Measurements from ENCODE around the gene KIF4A.
"Not testable (repeated sequence)": the region's sequence is repeated elsewhere in the genome, so short reads cannot be mapped to it uniquely, and the experiment has no call there.

Gene KIF4A

DNA sequence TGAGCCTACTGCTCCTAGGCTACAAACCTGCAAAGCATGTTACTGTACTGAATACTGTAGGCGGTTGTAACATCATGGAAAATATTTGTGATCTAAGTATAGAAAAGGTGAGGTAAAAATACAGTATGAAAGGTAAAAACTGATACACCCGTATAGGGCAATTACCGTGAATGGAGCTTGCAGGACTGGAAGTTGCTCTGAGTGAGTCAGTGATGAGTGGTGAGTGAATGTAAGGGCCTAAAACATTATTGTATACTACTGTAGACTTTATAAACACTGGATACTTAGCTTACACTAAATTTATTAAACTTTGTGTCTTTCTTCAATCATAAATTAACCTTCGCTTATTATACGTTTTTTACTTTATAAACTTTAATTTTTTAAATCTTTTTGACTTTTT lies 3.7 kb downstream of the KIF4A start:
- no peak for DNase-seq

DNA sequence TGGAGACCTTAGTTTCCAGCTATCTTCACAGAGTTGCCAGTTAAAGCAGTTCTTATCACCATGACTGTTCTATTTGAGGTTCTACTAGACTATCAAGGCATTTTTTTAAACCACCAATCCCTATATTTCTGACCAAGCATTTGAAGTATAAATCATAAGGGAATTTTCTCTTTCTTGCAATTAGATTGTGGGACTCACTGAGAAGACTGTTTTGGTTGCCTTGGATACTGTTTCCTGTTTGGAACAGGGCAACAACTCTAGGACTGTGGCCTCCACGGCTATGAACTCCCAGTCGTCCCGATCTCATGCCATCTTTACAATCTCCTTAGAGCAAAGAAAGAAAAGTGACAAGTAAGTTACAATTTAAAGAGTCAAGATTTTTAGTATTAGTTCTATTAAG lies 11.8 kb downstream of the KIF4A start:
- DNase-seq: no peak

DNA sequence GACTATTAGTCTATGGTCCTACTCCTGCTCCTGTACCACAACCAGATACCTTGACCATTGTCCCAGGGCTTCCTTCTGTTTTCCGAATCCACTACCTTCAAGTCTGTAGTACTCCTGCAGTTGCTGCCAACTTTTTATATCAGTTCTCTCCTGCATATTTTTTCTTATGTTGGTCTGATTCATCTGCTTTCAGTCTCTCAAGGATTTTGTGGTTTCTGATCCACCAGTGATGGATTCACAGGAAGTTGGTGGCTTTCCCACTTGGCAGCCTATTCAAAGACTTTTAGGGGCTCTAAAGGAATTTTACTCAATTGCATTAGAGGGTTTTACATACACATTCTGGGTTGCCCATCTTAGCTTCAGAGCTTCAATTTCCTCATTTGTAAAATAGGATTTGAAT lies 23.6 kb downstream of the KIF4A start:
- DNase-seq: no peak

DNA sequence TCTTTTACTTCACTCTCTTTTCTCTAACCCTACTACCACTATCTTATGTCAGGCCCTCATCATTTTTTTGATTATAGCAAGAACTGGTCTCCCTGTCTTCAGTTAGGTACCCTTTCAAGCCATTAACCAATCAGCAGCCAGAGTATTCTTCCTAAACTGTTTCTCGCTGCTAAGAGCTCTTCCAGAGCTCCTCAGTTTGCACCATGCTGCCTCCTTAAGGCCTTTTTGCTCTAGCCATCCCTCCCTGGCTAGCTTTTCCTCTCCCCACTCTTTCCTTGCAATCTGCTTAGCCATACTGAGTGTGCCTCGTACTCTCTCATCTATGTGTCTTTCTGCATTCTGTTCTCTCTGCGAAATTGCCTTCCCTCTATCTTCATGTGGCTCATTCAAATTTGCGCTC lies 32.9 kb downstream of the KIF4A start:
- no peak for DNase-seq

DNA sequence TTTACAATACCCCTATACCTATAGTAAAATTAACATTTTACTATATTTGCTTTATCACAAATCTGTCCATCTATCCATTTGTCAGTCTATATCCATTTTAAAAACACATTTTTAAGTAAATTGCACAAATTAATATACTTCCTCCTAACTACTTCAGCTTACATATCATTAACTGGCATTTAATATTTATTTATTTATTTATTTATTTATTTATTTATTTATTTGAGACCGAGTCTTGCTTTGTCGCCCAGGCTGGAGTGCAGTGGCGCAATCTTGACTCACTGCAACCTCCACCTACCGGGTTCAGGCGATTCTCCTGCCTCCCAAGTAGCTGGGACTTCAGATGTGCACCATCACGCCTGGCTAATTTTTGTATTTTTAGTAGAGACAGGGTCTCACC lies 33.7 kb downstream of the KIF4A start:
- not testable (repeated sequence) for DNase-seq

DNA sequence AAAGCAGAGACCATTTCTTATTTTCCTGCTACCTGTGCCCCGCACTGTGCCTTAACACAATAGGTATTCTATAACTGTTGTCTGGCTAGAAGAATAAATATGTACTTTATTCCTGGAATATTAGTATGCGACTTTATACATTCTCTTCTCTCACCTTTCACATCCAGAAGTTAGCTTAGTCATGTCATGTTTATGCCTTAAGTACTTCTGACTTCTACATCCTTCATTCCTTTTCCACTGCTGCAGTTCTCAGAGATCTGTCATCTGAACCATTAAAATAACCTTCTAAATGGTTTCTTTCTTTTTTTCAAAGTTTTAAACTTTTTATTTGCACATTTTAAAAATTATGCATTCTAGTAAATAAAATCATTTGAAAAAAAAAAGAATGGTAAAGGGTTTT lies 34.4 kb downstream of the KIF4A start:
- no peak for DNase-seq

DNA sequence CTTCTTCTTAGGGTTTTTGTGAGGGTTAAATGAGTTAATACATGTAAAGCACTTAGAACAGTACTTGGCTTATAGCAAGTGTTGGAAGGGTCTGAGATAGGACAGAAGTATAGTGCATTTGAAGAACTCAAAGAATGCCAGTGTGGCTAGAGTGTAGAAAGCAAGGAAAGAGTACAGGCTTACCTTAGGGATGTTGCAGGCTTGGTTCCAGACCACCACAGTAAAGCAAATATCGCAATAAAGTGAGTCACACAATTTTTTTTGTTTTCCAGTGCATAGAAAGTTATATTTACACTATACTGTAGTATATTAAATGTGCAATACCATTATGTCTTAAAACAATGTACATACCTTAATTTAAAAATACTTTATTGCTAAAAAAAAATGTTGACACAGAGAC lies 41.3 kb downstream of the KIF4A start:
- no peak for DNase-seq

DNA sequence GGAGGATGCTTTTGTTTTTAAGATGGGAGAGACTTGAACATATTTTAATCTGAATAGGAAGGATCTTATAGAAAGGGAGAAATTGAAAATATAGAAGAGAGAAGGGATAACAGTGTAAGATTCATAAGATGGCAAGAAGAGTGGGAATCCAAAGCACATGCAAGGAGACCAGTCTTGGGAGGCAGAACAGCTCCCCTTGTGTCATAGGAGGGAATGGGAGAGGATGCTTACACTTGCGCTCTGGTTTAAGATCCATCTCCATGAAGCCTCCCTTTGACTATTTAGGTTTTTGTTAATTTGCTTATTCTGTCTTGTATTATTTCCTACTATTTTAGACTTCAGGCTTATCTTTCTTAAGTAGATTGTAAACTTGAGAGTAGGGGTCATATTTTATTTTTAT lies 42.7 kb downstream of the KIF4A start:
- DNase-seq: no peak

DNA sequence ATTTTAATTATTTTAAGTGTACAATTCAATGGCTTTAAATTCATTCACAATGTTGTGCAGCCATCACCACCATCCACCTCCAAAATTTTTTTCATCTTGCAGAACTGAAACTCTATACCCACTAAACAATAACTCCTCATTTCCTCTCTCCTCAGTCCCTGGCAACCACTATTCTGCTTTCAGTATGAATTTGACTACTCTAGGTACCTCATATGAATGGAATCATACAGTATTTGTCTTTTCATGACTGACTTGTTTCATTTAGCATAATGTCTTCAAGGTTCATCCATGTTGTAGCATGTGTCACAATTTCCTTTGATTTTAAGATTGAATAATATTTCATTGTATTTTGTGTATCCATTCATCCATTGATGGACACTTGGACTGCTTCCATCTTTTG lies 46.9 kb downstream of the KIF4A start:
- DNase-seq: no peak

DNA sequence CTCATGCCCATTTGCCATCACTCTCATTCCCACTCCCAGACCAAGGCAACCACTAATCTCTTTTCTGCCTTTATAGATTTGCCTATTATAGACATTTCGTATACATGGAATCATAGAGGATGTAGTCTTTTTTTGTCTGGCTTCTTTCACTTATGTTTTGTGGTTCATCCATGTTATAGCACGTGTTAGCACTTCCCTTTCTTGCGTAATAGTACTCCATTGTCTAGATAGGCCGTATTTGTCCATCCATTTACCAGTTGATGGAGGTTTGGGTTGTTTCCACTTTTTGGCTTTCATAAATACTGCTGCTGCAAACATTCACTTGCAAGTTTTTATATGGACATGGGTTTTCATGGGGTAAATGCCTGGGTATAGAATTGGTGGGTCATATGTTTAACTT lies 48.4 kb downstream of the KIF4A start:
- no peak for DNase-seq

DNA sequence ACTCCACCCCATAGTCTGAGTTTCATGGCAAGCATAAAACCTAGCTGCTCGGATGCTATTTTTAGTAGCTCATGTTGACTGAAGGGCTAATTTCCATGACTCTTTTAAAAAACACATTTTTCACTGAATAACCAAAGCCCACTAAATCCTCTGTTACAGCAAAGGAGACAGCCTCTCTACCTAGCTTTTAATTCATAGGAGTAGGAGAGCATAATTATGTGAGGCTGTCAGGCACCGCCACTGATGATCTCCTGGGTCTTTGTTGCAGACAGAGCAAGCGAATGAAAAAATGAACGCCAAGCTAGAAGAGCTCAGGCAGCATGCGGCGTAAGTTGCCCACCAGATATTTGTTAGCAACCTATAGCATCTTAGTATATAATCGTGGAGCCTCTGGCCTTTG lies 53.5 kb downstream of the KIF4A start:
- no peak for DNase-seq

DNA sequence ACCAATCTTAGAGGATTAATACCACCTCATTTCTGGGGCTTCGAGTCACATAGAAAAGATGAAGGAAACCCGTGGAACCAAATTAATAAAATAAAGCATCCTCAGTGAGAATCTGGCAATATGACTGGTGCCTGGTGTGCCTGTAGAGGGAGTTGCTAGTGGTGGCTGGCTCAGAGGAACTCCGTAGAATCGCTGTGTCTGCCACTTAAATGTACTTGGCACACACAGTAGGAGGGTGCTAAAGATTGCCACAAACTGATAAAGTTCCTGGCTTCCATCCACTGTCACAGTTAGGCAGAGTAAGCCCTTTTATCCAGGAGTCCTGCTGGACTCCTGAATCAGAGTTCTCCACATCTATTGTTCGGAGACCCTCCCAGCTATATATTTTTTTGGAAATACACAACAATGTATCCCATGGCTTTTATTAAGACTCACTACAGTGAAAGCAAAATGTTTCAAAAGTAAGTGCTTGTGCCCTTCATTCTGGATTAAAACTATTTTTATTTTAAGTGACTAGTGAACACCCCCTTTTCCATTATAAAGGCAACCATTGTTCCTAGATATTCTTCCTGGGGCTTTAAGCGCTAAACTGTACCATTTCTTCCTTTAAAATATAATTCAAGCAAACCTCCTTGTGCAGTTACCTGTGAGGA lies 56.6 kb downstream of the KIF4A start:
- no peak for DNase-seq

DNA sequence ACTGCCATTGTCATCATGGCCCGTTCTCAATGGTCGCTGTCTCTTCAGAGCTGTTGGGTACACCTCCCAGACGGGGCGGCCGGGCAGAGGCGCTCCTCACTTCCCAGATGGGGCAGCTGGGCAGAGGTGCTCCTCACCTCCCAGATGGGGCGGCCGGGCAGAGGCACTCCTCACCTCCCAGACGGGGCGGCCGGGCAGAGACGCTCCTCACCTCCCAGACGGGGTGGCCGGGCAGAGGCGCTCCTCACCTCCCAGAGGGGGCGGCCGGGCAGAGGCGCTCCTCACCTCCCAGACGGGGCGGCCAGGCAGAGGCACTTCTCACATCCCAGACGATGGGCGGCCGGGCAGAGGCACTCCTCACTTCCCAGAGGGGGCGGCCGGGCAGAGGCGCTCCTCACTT lies 58.9 kb downstream of the KIF4A start:
- not testable (repeated sequence) for DNase-seq

DNA sequence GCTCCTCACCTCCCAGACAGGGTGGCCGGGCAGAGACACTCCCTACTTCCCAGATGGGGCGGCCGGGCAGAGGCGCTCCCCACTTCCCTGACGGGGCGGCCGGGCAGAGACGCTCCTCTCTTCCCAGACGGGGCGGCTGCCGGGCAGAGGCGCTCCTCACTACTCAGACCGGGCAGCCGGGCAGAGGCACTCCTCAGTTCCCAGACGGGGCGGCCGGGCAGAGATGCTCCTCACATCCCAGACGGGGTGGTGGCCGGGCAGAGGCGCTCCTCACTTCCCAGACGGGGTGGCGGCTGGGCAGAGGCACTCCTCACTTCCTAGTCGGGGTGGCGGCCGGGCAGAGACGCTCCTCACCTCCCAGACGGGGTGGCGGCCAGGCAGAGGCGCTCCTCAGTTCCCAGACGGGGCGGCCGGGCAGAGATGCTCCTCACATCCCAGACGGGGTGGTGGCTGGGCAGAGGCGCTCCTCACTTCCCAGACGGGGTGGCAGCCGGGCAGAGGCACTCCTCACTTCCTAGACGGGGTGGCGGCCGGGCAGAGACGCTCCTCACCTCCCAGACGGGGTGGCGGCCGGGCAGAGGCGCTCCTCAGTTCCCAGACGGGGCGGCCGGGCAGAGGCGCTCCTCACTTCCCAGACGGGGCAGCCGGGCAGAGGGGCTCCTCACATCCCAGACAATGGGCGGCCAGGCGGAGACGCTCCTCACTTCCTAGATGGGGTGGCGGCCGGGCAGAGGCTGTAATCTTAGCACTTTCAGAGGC lies 59.6 kb downstream of the KIF4A start:
- DNase-seq: not testable (repeated sequence)

DNA sequence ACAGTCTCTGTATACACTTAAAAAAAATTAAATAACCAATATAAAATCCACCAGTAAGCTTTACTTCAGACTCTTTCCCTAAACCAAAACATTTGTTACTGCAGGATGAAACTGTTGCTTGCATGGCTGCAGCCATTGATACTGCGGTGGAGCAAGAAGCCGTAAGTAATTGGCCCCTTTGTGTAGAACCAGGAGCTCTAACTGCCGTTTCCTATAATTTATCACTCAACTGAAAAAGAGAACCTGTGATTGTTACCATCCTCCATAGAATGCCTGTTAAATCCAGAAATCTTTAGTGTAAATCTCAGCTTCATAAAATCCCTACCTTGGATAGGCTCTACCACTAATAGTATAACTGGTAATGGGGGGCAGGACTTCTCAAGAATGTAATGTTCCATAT lies 62.6 kb downstream of the KIF4A start:
- no peak for DNase-seq

DNA sequence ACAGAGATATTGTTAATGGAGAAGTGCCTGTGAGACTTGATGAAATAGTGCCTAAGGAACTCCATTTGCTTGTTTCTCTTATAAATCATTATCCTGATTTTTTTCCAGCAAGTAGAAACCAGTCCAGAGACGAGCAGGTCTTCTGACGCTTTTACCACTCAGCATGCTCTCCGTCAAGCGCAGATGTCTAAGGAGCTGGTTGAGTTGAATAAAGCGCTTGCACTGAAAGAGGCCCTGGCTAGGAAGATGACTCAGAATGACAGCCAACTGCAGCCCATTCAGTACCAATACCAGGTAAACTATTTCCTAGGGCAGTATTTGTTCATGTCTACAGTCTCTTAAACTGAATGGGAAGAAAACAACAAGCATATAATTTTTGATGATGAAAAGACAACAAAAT lies 63.6 kb downstream of the KIF4A start:
- no peak for DNase-seq

DNA sequence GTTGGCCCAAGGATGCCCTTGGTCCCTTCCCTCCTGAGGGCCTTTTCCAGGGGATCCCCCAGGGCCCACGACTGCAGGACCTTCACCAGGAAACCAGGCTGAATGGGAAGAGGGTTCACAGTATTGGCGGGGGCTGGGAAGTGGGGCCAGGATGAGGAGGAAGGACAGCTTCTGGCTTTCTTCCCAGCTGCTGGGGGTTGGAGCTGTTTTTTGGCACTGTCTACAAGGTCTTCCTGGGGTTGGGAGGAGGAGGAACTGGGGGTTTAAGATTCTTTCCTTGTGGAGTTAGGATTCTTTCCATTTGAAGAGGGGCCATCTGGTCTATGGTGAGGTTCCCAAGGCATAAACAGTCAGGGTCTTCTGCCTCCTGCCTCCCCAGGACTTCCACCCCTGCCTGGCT lies 64.8 kb downstream of the KIF4A start:
- no peak for DNase-seq

DNA sequence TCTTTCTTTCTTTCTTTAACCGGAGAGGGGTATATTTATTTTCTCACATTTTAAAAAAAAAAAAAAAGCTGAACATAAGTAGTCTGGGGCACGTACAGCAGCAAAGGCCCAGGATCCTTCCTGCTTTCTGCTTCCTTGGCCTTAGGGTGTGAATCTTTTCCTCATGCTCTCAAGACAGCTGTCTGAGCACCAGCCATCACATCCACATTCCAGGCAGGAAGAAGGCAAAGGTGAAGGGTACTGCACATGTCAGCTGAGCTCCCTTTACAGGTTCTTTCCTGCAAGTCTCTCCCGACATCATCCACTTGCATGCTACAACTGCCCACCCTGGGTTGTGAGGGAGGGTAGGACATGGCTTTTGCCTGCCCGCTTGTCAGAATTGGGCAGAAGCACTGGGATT lies 69.6 kb downstream of the KIF4A start:
- DNase-seq: no peak

DNA sequence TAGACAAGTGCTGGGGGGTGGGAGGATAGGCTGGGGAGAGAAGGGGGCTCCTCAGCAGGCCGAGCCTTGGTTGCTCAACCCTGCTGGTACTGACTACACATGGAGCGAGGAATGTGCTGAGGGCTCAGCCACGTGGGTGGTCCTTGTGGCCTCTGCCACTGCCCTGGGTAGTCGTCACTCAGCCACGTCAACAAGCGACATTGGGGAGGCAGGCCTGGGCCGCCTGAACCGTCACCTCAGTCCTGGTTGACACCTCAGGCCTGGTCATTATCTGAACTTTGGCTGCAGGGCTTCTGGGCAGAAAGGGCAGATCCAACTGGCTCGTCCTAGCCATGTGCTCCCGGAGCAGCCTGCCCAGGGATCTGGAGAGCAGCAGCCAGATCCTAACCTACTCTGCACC lies 70.5 kb downstream of the KIF4A start:
- no peak for DNase-seq

DNA sequence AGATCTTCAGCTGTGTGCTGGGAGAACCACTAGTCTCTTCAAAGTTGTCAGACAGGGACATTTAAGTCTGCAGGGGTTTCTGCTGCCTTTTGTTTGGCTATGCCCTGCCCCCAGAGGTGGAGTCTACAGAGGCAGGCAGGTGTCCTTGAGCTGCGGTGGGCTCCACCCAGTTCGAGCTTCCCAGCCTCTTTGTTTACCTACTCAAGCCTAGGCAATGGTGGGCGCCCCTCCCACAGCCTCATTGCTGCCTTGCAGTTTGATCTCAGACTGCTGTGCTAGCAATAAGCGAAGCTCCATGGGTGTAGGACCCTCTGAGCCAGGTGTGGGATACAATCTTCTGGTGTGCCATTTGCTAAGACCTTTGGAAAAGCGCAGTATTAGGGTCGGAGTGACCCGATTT lies 78.8 kb downstream of the KIF4A start:
- not testable (repeated sequence) for DNase-seq

DNA sequence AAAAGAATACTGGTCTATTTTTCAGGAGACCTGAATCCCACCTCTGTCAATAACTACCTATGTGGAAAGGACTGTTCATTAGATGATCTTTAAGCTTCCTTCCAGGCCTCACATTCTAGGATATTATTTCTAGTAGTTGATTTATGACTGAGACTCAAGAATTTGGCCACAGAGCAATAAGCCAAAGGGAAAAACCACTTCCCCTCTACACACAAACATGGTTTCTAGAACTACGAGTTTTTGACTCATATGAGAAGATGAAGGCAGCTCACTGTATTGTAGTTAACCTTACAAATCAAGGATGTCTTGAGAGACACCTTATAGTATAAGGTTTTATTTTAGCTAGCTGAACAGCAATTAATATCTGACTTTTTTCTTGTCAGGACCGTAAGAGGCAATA lies 96.3 kb downstream of the KIF4A start:
- DNase-seq: no peak

DNA sequence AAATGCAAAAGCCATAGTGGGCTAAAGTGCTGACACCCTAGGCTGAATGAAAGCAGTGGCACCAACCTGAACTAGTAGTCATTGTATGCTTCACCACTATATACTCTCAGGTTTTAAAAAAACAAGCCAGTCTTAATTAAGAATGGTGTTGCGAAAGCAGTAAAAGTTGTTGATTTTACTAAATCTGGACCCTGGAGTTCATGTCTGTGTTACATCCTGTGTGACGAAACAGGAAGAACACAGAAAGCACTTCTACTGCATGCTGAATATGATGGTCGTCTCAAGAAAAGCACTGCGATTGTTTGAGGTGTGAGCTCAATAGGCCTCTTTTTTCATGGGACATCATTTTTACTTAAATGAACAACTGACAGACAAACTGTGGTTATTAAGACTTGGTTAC lies 109.0 kb downstream of the KIF4A start:
- DNase-seq: no peak

DNA sequence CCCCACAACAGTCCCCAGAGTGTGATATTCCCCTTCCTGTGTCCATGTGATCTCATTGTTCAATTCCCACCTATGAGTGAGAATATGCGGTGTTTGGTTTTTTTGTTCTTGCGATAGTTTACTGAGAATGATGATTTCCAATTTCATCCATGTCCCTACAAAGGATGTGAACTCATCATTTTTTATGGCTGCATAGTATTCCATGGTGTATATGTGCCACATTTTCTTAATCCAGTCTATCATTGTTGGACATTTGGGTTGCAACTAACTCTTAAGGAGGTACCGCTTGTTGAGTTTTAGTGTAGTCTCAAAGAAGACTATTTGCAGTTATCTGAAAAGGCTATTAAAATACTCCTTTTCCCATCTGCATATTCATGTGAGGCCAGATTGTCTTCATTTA lies 110.3 kb downstream of the KIF4A start:
- not testable (repeated sequence) for DNase-seq

DNA sequence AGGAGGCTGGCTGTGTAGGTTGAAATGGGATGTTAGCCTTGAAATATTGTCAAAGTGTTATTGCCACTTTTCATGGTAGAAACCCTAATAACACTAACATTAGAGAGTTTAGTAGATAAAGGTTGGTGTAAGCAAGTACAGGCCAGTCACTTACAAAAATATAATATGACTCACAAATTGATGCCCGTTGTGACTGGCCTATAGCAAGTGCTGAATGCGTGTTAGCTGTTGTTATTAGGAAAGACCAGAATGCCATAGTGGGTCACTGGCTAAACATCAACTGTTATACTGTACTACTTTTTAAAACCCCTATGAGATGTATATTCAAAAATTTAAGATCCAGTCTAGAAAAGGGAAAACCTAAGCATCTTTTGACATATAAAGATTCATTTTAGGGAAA lies 112.8 kb downstream of the KIF4A start:
- no peak for DNase-seq

DNA sequence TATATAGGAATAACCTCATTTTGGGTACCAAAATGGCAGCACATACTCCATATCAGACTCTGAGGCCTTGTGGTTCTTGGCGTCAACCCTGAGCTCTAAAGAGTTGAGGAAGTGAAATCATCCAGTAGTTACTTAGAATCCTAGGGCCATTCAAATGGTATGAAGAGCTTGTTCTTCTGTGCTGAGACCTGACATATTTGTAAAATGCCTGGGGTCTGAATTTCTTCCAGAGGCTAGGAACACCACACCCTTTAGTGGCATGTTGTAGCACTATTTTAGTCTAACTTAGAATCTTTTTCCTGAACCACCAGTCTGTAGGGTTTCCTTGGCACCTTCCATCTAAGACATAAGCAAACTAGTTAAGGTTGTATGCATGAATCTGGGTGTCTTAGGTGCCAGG lies 115.1 kb downstream of the KIF4A start:
- no peak for DNase-seq

Measured in stimulated activated CD4-positive, alpha-beta T cell treated with anti-CD3 and anti-CD28 coated beads, Interleukin-4, amount 100 ng/mL, for 4 hours (primary cell).